OCI-LY7 (cell line): ENCODE measurements around the gene LRRC26.

Experiments
- CTCF ChIP-seq: fragments of 200-600 bp; sonication (generic); conservative IDR thresholded peaks from 2 replicates; pipeline ENCODE4 v1.5.1; 2014; ENCODE audit warnings: mild to moderate bottlenecking, antibody characterized with exemption, low read length, moderate library complexity, mixed read lengths
- EZH2phosphoT487 ChIP-seq: fragments of 200-600 bp; sonication (generic); IDR thresholded peaks from 2 replicates; pipeline ENCODE4 v1.6.1; 2018; ENCODE audit warnings: low read depth, borderline replicate concordance, mild to moderate bottlenecking, mixed run types, antibody characterized with exemption, low read length, moderate library complexity, mixed read lengths

DNA sequence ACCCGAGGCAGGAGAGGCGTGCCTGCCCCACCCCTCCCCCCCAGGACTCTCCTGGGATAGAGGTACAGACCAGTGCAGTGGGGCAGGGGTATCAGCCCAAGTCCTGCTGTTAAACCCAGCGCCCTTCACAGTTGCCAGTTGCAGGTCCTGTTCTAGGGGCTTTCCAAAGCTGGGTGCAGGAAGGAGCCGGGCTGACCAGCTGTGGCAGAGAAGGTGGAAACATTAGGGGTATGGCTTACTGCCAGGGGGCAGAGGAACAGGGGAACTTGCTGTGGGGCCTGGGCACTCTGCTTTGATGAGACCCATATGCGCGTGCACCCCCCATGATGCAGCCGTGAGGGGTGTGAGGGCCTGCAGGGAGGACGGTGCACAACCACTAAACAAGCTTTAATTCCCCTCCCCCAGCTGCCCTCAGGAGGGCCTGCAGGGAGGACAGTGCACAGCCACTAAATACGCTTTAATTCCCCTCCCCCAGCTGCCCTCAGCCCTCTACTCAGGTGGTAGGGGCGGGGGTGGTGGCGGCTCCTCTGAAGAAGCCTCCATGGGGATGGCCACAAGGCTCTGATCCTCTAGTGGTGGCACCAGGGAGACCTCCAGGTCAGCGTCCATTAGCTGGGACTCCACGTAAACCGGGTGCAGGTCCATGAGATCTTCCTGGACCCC lies 766 bp upstream of the LRRC26 start:
- no peak for TF ChIP-seq CTCF
- TF ChIP-seq EZH2phosphoT487, result no peak
